Measurements from ENCODE around the gene RTN4RL1.

RTN4RL1 gene

GRCh38 chr17:1967213-1967612 is 57.9 kb downstream of the RTN4RL1 start:
- H3K4me3 ChIP-seq (ENCODE audit: control insufficient read depth, low read depth, low read length): no peak overlapping the region
- no peak for TF ChIP-seq CTCF (conservative IDR thresholded peaks at IDR 0.05; ENCODE audit: control insufficient read depth, insufficient read depth, low read depth, low read length)
- DNase-seq (ENCODE audit: low read depth): no peak

DNA sequence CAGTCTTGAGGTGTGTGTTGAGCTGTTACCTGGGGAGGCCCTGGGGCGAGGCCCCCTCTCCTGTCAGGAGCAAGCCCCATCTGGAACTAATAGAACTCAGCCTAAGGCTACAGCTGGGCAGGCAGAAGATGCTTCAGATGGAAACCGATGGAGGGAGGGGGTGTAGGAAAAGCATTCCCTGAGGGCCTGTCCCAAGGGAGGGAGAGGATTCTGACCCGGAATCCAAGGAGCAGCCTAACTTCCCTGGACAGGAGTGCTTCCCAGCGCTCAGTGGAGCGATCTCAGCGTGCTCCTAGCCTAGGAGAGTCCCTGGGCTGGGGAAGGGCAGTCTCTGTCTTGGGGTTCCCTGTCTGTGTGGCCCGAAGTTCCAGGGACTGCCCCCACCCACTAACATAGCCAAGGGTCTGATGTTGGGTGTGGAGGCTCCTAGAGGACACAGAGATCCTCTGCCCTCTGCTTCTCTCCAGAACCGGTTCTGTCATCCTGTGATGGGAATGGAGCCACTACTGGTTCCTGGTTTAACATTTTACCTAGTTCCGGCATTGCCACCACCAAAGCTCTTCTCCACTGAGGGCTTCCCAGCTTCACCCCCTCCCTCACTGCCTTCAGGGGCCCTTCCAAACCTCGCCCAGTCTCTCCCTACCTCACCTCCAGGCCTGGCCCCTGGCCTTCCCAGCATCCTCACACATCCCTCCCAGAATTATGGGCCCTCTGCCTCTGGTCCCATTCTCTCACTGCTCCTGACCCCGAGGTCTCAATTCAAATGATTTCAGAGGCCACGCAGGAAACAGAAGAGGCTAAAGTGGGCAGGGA is 58.7 kb downstream of the RTN4RL1 start:
- H3K4me3 ChIP-seq (ENCODE audit: control insufficient read depth, low read depth, low read length): no peak overlapping the region
- no peak for DNase-seq (ENCODE audit: low read depth)
- no peak for TF ChIP-seq CTCF (conservative IDR thresholded peaks at IDR 0.05; ENCODE audit: control insufficient read depth, insufficient read depth, low read depth, low read length)

DNA sequence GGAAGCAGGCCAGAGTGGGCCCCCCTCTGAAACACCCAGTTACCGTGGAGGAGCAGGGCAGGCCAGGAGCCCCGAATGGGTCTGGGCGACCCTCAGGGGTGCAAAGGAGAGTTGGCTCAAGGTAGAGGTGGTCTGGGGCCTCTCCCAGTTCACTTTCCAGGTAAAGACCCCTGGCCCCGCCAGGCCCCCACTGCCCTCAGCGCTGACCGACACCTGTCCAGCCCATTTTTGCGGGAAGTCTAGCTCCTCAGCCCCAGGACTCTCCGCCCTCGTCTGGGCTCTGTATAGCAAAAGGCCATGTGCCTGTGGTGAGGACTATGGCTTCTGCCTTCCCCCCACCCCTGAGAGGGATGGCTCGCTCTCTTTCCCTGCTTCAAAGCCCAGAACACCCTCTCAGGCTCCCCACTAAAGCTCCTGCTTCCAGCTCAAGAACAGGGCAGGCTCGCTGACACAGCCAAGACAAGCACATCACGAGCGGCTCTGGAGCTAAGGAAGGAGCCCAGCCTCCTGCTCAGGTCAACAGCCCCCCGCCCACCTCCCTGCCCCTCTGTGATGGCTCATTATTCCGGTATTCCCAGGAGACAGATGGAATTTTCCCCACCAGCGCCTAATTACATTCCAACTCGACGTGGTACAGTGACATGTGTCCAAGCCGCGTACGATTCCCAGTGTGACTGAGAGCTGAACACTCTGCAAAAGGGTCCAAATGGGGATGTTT is 59.4 kb downstream of the RTN4RL1 start:
- H3K4me3 ChIP-seq (ENCODE audit: control insufficient read depth, low read depth, low read length): no peak overlapping the region
- no peak for TF ChIP-seq CTCF (conservative IDR thresholded peaks at IDR 0.05; ENCODE audit: control insufficient read depth, insufficient read depth, low read depth, low read length)
- no peak for DNase-seq (ENCODE audit: low read depth)

GRCh38 chr17:1963250-1963649 is 61.9 kb downstream of the RTN4RL1 start:
- DNase-seq (ENCODE audit: low read depth): no peak
- H3K4me3 ChIP-seq (ENCODE audit: control insufficient read depth, low read depth, low read length): no peak overlapping the region
- no peak for TF ChIP-seq CTCF (conservative IDR thresholded peaks at IDR 0.05; ENCODE audit: control insufficient read depth, insufficient read depth, low read depth, low read length)

DNA sequence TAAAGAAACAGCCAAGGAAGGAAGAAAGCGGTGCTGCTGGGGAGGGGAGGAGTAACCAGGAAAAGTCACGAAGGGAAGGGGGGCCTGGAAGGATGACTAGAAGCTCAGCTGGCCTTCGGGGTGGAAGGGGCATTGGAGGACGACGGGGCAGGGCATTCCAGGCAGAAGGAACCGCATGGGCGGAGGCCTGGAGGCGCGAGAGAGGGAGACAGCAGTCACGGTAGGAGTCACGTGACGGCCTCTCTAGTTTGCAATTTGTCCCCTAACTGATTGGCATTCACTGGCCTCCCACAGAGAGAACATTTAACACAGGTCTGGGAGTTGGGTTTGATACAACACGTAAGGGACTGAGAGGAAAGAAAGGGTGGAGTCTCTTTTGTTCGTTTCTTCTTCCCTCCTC is 63.9 kb downstream of the RTN4RL1 start:
- H3K4me3 ChIP-seq (ENCODE audit: control insufficient read depth, low read depth, low read length): no peak overlapping the region
- no peak for TF ChIP-seq CTCF (conservative IDR thresholded peaks at IDR 0.05; ENCODE audit: control insufficient read depth, insufficient read depth, low read depth, low read length)
- DNase-seq (ENCODE audit: low read depth): no peak

DNA sequence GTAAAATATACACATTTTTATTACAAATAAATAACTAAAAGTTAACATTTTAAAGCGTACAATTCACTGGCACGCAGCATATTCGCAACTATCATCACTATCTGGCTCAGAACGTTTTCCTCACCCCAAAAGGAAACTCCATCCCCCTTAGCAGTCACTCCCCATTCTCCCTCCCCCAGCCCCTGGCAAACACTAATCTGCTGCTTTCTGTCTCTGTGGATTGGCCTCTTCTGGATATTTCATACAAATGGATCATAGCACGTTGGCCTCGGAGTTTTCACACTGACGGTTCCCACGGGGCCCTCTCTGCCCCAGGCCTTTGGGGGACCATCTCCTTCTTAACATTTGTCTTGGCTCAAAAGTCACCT is 64.6 kb downstream of the RTN4RL1 start:
- no peak overlapping the region for H3K4me3 ChIP-seq (ENCODE audit: control insufficient read depth, low read depth, low read length)
- DNase-seq (ENCODE audit: low read depth): no peak
- TF ChIP-seq CTCF (conservative IDR thresholded peaks at IDR 0.05; ENCODE audit: control insufficient read depth, insufficient read depth, low read depth, low read length): no peak

Measured in fibroblast of mammary gland (primary cell).